Measurements from ENCODE around the gene PAAF1.

DNA sequence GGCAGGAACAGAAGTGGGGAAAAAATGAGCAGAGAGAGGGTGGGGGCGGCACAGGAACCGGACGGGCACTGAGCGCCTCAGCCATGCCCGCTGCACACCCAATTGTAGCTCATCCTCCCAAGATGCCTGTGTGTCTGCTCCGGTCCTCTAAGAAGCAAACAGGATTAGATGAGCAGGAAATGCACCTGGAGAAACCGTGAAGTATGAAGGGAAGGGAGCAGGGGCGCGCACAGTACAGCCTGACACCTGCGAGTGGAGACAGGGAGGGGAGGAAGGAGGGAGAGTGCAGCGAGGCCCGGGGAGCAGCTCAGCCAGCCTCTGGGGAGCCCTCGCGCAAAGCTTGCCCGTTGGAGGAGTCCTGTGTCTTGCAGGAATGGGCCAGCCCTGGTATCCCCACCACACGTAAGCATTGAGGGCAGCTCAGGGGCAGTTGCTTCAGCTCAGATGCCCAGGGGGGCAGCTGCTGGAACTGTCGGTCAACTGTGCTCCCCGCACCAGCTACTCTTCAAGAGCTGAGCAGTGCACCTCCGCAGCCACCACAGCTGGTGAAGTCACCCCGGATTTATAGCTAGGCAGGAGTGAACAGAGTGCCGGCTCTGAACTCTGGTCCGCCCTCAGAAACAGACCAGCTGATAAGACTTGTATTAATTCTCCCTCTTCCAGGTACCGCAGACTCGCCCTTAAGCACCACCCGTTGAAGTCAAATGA lies 81.0 kb downstream of the PAAF1 start:
- TF ChIP-seq POLR2A (IDR thresholded peaks at IDR 0.05; ENCODE audit: low read depth, low read length), result no peak
- TF ChIP-seq POLR2AphosphoS5 (IDR thresholded peaks at IDR 0.05; ENCODE audit: low read depth, low read length), result no peak
- no peak for TF ChIP-seq TAF1 (IDR thresholded peaks at IDR 0.05; ENCODE audit: low read depth, low read length)
- TF ChIP-seq POU2F2 (IDR thresholded peaks at IDR 0.05; ENCODE audit: low read depth, low read length), result no peak
